Suprapubic skin (tissue), 4 donors: ENCODE measurements around the gene SCAMP5. TPM values are rescaled to one million over a fixed set of nuclear protein-coding genes. Genes with fewer than 3 reads are reported as not detected.

ENCODE experiments used
- DNase-seq, 2 donors: peaks; one replicate each; pipeline ENCODE4 v3.0.0-alpha.2; 2019; ENCODE audit warnings: low spot score in 2 of 2
- H3K27ac ChIP-seq: fragments of 200-600 bp; sonication (generic); one replicate; pipeline ENCODE4 v1.5.1; 2019
- H3K27me3 ChIP-seq: fragments of 200-600 bp; sonication (generic); one replicate; pipeline ENCODE4 v1.5.1; 2019
- H3K36me3 ChIP-seq: fragments of 200-600 bp; sonication (generic); one replicate; pipeline ENCODE4 v1.5.1; 2019
- H3K4me1 ChIP-seq: fragments of 200-600 bp; sonication (generic); one replicate; pipeline ENCODE4 v1.5.1; 2019
- H3K4me3 ChIP-seq: fragments of 200-600 bp; sonication (generic); one replicate; pipeline ENCODE4 v1.5.1; 2019; ENCODE audit warnings: mild to moderate bottlenecking
- H3K9me3 ChIP-seq: fragments of 200-600 bp; sonication (generic); one replicate; pipeline ENCODE4 v1.5.1; 2019
- EP300 ChIP-seq: sonication (generic); formaldehyde crosslinking; IDR thresholded peaks from one replicate; pipeline ENCODE4 v1.6.1; 2017; ENCODE audit warnings: antibody characterized with exemption
- POLR2A ChIP-seq, 2 donors: fragments of 450-650 bp; IDR thresholded peaks; one replicate each; pipeline ENCODE4 v1.6.1; 2017; ENCODE audit warnings: antibody characterized with exemption in 2 of 2, mild to moderate bottlenecking in 2 of 2, moderate library complexity in 2 of 2
- POLR2AphosphoS5 ChIP-seq, 3 donors: sonication (generic); formaldehyde crosslinking; IDR thresholded peaks; one replicate each; pipeline ENCODE4 v1.6.1; 2017; ENCODE audit warnings: antibody characterized with exemption in 3 of 3
- WGBS: methylation state at CpG from one replicate; pipeline ENCODE4 v1.1.5; 2018; 5-methylcytosine and 5-hydroxymethylcytosine counted together
- total RNA-seq, 4 donors: library from RNA; depleted of rRNA; stranded (reverse); fragments of >200 nt; gene quantifications; one replicate each; pipeline ENCODE4 v1.1.0, GENCODE V29; 2016
- TF ChIP-seq, protein P1 (sequence below), 2 donors: fragments of 200-600 bp in 1 of 2; fragments of 450-650 bp in 1 of 2; sonication (generic) in 1 of 2; IDR thresholded peaks; one replicate each; pipeline ENCODE4 v1.5.1; 2016 to 2019; ENCODE audit warnings: antibody characterized with exemption in 2 of 2, mild to moderate bottlenecking in 1 of 2, moderate library complexity in 1 of 2

The SCAMP5 gene
- total RNA-seq, 4 donors from 2014 or later = 0.53 to 4.5 (median 2.7) TPM

DNA sequence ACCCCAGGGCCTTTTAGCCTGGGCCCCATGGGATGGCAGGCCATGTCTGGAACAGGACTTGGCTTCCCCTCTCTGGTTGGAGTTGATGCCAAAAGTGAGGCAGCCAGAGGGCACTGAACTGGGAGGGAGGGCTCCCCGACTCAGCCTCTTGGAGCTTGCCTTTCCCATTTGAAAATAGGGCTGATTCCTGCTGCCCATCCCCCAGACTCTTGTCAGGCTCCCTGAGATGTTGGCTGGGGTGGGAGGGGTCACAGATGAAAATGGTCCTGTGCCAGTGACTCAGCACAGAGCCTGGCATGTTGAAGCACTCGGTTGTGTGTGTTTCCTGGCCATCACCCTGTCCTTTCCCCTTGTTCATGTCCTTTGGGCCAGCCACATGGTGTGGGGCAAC is 34.7 kb downstream of the SCAMP5 start:
- H3K4me3 ChIP-seq = peak overlapping the region; percentile 21
- TF ChIP-seq, protein P1, sequence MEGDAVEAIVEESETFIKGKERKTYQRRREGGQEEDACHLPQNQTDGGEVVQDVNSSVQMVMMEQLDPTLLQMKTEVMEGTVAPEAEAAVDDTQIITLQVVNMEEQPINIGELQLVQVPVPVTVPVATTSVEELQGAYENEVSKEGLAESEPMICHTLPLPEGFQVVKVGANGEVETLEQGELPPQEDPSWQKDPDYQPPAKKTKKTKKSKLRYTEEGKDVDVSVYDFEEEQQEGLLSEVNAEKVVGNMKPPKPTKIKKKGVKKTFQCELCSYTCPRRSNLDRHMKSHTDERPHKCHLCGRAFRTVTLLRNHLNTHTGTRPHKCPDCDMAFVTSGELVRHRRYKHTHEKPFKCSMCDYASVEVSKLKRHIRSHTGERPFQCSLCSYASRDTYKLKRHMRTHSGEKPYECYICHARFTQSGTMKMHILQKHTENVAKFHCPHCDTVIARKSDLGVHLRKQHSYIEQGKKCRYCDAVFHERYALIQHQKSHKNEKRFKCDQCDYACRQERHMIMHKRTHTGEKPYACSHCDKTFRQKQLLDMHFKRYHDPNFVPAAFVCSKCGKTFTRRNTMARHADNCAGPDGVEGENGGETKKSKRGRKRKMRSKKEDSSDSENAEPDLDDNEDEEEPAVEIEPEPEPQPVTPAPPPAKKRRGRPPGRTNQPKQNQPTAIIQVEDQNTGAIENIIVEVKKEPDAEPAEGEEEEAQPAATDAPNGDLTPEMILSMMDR (IDR thresholded peaks at IDR 0.05) = no peak
- TF ChIP-seq POLR2AphosphoS5 (IDR thresholded peaks at IDR 0.05) (no peak), EP300 (no peak), POLR2A (IDR thresholded peaks at IDR 0.05) (no peak)
- no peaks in the 10 kb centered on the region for H3K36me3 ChIP-seq
- no peaks in the 10 kb centered on the region for H3K27me3 ChIP-seq
- peaks cover 44% of the 10 kb centered on the region for H3K4me1 ChIP-seq
- WGBS = 13% methylated on average over 1 of the region's 2 CpGs
- H3K27ac ChIP-seq = peak overlapping the region; percentile 72
- no peak for DNase-seq
- H3K9me3 ChIP-seq = no peaks in the 10 kb centered on the region

DNA sequence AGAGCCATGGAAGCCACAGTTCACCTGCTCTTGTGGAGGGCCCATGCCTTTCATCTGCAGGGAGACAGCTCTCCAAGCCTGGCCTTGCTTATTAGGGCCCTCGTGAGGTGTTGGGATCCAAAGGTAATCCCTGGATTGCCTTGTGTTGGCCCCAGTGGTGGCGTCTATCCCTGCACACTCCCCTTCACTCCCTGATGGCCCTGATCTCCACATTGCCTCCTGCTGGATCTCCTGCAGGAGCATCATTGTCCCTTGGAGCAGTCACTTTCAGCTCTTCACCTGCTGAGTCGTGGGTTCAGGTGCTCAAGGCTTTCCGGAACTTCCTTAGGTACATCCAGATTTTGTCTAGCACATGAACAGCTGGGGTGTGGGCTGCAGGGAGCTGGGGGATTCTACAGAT is 35.1 kb downstream of the SCAMP5 start:
- H3K27me3 ChIP-seq = no peaks in the 10 kb centered on the region
- 79% methylated on average over 3 of the region's 4 CpGs for WGBS
- DNase-seq = no peak
- H3K36me3 ChIP-seq = no peaks in the 10 kb centered on the region
- TF ChIP-seq EP300 (no peak), POLR2A (IDR thresholded peaks at IDR 0.05) (no peak)
- H3K4me1 ChIP-seq = peaks cover 43% of the 10 kb centered on the region
- peak overlapping the region; percentile 72 for H3K27ac ChIP-seq
- no peaks in the 10 kb centered on the region for H3K9me3 ChIP-seq
- H3K4me3 ChIP-seq = no peak overlapping the region

DNA sequence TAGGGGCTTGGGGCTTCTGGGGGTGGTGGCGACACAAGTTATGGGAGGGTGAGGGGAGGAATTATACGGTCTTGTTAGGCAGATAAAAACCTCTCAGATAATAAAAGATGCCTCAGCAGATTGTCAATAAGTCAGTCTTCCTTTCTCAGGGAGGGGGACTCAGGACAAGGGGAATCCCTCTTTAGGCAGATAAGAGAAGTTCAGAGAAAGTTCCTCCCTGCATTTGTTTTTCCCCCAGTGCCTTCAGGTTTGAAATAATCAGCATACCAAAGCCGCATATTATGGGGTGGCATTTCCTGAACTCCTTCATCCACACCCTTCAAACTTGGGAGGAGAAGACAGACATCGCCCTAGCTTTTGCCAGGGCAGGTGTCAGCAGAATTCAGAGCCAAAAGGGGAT is 36.5 kb downstream of the SCAMP5 start:
- Histone ChIP-seq H3K27me3 (no peaks in the 10 kb centered on the region), H3K4me3 (no peak overlapping the region), H3K36me3 (no peaks in the 10 kb centered on the region), H3K4me1 (peaks cover 51% of the 10 kb centered on the region), H3K9me3 (no peaks in the 10 kb centered on the region), H3K27ac (no peak overlapping the region)
- 41% methylated on average over 4 of the region's 4 CpGs for WGBS
- no peak for DNase-seq
- TF ChIP-seq POLR2AphosphoS5 (IDR thresholded peaks at IDR 0.05) (no peak), EP300 (no peak), POLR2A (IDR thresholded peaks at IDR 0.05) (no peak)
- TF ChIP-seq, protein P1 (IDR thresholded peaks at IDR 0.05) = no peak

DNA sequence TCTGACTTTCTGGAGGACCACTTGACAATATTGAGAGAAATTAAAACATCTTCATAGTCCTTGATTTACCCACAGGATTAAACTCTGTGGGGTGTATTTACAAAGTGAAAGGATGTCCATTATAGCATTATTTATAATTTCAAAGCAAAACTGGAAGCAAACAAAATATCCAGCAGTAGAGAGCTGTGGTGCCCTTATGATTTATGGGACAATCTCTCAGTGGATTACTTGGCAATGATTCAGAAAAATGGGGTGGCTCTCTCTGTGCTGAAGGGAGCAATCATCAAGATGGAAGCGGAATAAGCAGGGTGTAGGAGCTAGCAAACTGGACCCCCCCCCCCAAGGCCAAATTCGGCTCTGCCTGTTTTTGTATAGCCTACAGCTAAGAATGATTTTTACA is 37.0 kb downstream of the SCAMP5 start:
- TF ChIP-seq, protein P1 (IDR thresholded peaks at IDR 0.05) = no peak
- Histone ChIP-seq H3K9me3 (no peaks in the 10 kb centered on the region), H3K36me3 (no peaks in the 10 kb centered on the region), H3K27me3 (no peaks in the 10 kb centered on the region), H3K4me1 (peaks cover 54% of the 10 kb centered on the region), H3K4me3 (no peak overlapping the region), H3K27ac (no peak overlapping the region)
- DNase-seq = no peak
- 76% methylated on average over 2 of the region's 2 CpGs for WGBS

DNA sequence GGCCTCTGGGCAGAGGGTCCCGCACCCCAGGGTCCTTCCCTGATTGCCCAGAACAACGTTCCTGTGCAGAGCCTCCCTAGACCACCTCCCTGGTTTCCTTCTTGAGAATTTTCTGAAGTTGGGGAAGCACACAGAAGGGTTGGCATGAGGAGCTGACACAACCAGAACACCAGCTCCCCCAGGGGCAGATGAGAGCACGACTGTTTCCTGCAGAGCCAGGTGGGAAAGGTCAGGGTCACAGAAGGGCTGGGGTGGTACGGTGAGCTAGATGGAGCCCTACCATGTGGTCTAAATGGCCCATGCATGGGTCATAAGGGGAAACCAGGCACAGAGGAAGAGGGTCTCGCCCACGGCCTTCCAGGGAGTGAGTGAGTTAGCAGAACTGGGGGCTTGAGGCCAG is 38.4 kb downstream of the SCAMP5 start:
- H3K27me3 ChIP-seq = no peaks in the 10 kb centered on the region
- H3K4me3 ChIP-seq = no peak overlapping the region
- no peak overlapping the region for H3K27ac ChIP-seq
- no peak for DNase-seq
- H3K9me3 ChIP-seq = no peaks in the 10 kb centered on the region
- H3K36me3 ChIP-seq = no peaks in the 10 kb centered on the region
- TF ChIP-seq, protein P1 (IDR thresholded peaks at IDR 0.05) = no peak
- TF ChIP-seq EP300 = no peak
- TF ChIP-seq POLR2A (IDR thresholded peaks at IDR 0.05) = no peak
- no peak for TF ChIP-seq POLR2AphosphoS5 (IDR thresholded peaks at IDR 0.05)
- peaks cover 62% of the 10 kb centered on the region for H3K4me1 ChIP-seq
- WGBS = 88% methylated on average over 6 of the region's 6 CpGs

DNA sequence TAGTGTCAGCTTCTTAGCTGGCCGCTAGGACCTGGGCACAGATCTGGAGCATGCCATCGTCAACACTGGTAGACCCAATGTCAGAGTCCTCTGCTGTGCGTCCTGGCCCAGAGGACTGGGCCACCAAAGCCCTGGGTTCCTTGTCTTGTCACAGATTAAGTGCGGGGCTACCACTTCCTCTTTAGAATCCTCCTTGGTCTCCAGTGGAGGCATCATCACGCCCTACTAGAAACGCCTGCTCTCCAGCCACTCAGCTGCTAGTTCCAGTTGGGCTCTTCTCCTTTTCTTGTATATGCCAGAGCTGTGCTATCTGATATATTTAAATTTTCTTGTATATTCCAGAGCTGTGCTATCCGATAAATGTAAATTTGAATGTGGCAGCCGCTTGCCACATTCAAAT is 39.3 kb downstream of the SCAMP5 start:
- Histone ChIP-seq H3K27ac (no peak overlapping the region), H3K36me3 (no peaks in the 10 kb centered on the region), H3K4me1 (peaks cover 60% of the 10 kb centered on the region), H3K27me3 (no peaks in the 10 kb centered on the region), H3K9me3 (no peaks in the 10 kb centered on the region), H3K4me3 (no peak overlapping the region)
- DNase-seq = no peak
- TF ChIP-seq POLR2AphosphoS5 (IDR thresholded peaks at IDR 0.05) = no peak
- no peak for TF ChIP-seq EP300
- no peak for TF ChIP-seq POLR2A (IDR thresholded peaks at IDR 0.05)
- TF ChIP-seq, protein P1 (IDR thresholded peaks at IDR 0.05) = no peak
- 95% methylated on average over 8 of the region's 8 CpGs for WGBS
